Hepatocyte (in vitro differentiated cells): ENCODE measurements around the gene INMT. TPM values are rescaled to one million over a fixed set of nuclear protein-coding genes. Genes with fewer than 3 reads are reported as not detected.

ENCODE experiments used
- DNase-seq: peaks from one replicate; pipeline ENCODE4 v3.0.0-alpha.2; 2016; ENCODE audit warnings: low spot score
- H2AFZ ChIP-seq: fragments of 200-600 bp; sonication (generic); 2 replicates; pipeline ENCODE4 v1.6.0; 2016; ENCODE audit warnings: antibody characterized with exemption, mild to moderate bottlenecking
- H3K27ac ChIP-seq: fragments of 200-600 bp; sonication (generic); 2 replicates; pipeline ENCODE4 v1.5.1; 2016; ENCODE audit warnings: mild to moderate bottlenecking
- H3K27me3 ChIP-seq: fragments of 200-600 bp; sonication (generic); 2 replicates; pipeline ENCODE4 v1.6.1; 2016
- H3K36me3 ChIP-seq: fragments of 200-600 bp; sonication (generic); replicated peaks from 2 replicates; pipeline ENCODE4 v1.5.1; 2016; ENCODE audit warnings: low read depth; ENCODE audit not compliant: insufficient read depth
- H3K4me1 ChIP-seq: fragments of 200-600 bp; sonication (generic); 2 replicates; pipeline ENCODE4 v1.5.1; 2016; ENCODE audit warnings: mild to moderate bottlenecking, moderate library complexity; ENCODE audit not compliant: insufficient read depth
- H3K4me2 ChIP-seq: fragments of 200-600 bp; sonication (generic); 2 replicates; pipeline ENCODE4 v1.6.0; 2016
- H3K4me3 ChIP-seq: fragments of 200-600 bp; sonication (generic); 2 replicates; pipeline ENCODE4 v1.5.1; 2016; ENCODE audit warnings: mild to moderate bottlenecking
- H3K79me2 ChIP-seq: fragments of 200-600 bp; sonication (generic); 2 replicates; pipeline ENCODE4 v1.6.0; 2017; ENCODE audit warnings: mild to moderate bottlenecking
- H3K9me2 ChIP-seq: fragments of 200-600 bp; sonication (generic); replicated peaks from 2 replicates; pipeline ENCODE4 v1.6.0; 2017; ENCODE audit warnings: mild to moderate bottlenecking; ENCODE audit not compliant: insufficient read depth
- H3K9me3 ChIP-seq: fragments of 200-600 bp; sonication (generic); 2 replicates; pipeline ENCODE4 v1.5.1; 2016; ENCODE audit warnings: low read depth, mild to moderate bottlenecking
- H4K20me1 ChIP-seq: fragments of 200-600 bp; sonication (generic); 2 replicates; pipeline ENCODE4 v1.6.0; 2016; ENCODE audit warnings: mild to moderate bottlenecking; ENCODE audit not compliant: insufficient read depth, poor library complexity, severe bottlenecking
- EZH2 ChIP-seq: fragments of 200-600 bp; sonication (generic); IDR thresholded peaks from 2 replicates; pipeline ENCODE4 v1.6.1; 2016; ENCODE audit warnings: antibody characterized with exemption, mild to moderate bottlenecking, borderline replicate concordance
- EZH2phosphoT487 ChIP-seq: fragments of 200-600 bp; sonication (generic); IDR thresholded peaks from one replicate; pipeline ENCODE4 v1.6.1; 2018; ENCODE audit warnings: antibody characterized with exemption, mild to moderate bottlenecking, low read depth, moderate library complexity; ENCODE audit not compliant: unreplicated experiment, severe bottlenecking
- WGBS: methylation state at CpG from one replicate; pipeline ENCODE4 v1.1.6; 2016; ENCODE audit warnings: low lambda C conversion rate; ENCODE audit errors: missing lambda C conversion rate; 5-methylcytosine and 5-hydroxymethylcytosine counted together
- polyA plus RNA-seq: library from polyadenylated mRNA; unstranded; fragments of >200 nt; fragmentation: Nextera tagmentation; extraction: Ambion mirVana; gene quantifications from 2 replicates; pipeline ENCODE4 v1.2.1, GENCODE V29; 2016
- total RNA-seq: library from RNA; depleted of rRNA; stranded (reverse); fragments of >200 nt; gene quantifications from 2 replicates; pipeline ENCODE4 v1.2.3, GENCODE V29; 2014
- TF ChIP-seq, protein P1 (sequence below): fragments of 200-600 bp; sonication (generic); IDR thresholded peaks from 2 replicates; pipeline ENCODE4 v1.5.1; 2016; ENCODE audit warnings: antibody characterized with exemption, mild to moderate bottlenecking; ENCODE audit not compliant: poor library complexity

The INMT gene
- total and polyA plus RNA-seq, 2 experiments from 2014 or later = 17.4 to 18.4 TPM

DNA sequence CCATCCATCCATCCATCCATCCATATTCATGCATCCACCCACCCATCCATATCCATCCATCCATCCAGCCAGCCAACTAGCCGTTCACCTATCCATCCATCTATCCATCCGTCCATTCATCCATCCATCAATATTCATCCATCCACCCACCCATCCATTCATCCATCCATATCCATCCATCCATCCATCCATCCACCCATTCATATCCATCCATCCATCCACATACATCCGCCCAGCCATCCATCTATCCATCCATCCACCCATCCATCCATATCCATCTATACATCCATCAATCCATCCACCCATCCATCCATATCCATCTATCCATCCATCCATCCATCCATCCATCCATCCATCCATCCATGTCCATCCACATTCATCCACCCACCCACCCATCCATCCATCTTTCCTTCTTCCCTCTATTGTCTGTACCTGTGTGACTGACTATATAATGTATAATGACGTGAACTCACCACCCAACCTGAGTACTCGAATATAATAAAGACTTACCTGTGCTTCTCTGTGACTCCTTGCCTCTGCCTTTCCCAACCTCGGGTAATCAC is 2.5 kb downstream of the INMT start:
- H3K4me3 ChIP-seq = no peak overlapping the region
- H3K9me3 ChIP-seq = no peaks in the 10 kb centered on the region
- H3K27ac ChIP-seq = no peak overlapping the region
- no peaks in the 10 kb centered on the region for H3K27me3 ChIP-seq
- H4K20me1 ChIP-seq = no peaks in the 10 kb centered on the region
- H2AFZ ChIP-seq = no peak overlapping the region
- WGBS = 87% methylated on average over 6 of the region's 6 CpGs
- no peaks in the 10 kb centered on the region for H3K36me3 ChIP-seq
- peaks cover 11% of the 10 kb centered on the region for H3K4me1 ChIP-seq
- TF ChIP-seq EZH2 = no peak
- TF ChIP-seq, protein P1, sequence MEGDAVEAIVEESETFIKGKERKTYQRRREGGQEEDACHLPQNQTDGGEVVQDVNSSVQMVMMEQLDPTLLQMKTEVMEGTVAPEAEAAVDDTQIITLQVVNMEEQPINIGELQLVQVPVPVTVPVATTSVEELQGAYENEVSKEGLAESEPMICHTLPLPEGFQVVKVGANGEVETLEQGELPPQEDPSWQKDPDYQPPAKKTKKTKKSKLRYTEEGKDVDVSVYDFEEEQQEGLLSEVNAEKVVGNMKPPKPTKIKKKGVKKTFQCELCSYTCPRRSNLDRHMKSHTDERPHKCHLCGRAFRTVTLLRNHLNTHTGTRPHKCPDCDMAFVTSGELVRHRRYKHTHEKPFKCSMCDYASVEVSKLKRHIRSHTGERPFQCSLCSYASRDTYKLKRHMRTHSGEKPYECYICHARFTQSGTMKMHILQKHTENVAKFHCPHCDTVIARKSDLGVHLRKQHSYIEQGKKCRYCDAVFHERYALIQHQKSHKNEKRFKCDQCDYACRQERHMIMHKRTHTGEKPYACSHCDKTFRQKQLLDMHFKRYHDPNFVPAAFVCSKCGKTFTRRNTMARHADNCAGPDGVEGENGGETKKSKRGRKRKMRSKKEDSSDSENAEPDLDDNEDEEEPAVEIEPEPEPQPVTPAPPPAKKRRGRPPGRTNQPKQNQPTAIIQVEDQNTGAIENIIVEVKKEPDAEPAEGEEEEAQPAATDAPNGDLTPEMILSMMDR = no peak
- H3K9me2 ChIP-seq = no peaks in the 10 kb centered on the region
- H3K79me2 ChIP-seq = no peaks in the 10 kb centered on the region
- DNase-seq = no peak
- H3K4me2 ChIP-seq = no peak overlapping the region

GRCh38 chr7:30755384-30756154 is 3.6 kb downstream of the INMT start:
- no peak overlapping the region for H2AFZ ChIP-seq
- H3K4me3 ChIP-seq = no peak overlapping the region
- DNase-seq = no peak
- no peaks in the 10 kb centered on the region for H4K20me1 ChIP-seq
- H3K9me2 ChIP-seq = no peaks in the 10 kb centered on the region
- H3K4me1 ChIP-seq = peaks cover 11% of the 10 kb centered on the region
- no peaks in the 10 kb centered on the region for H3K36me3 ChIP-seq
- no peaks in the 10 kb centered on the region for H3K27me3 ChIP-seq
- H3K27ac ChIP-seq = no peak overlapping the region
- TF ChIP-seq EZH2 = no peak
- 91% methylated on average over 22 of the region's 22 CpGs for WGBS
- no peaks in the 10 kb centered on the region for H3K79me2 ChIP-seq
- no peaks in the 10 kb centered on the region for H3K9me3 ChIP-seq
- H3K4me2 ChIP-seq = no peak overlapping the region

GRCh38 chr7:30757342-30757692 is 5.4 kb downstream of the INMT start:
- Histone ChIP-seq H3K36me3 (no peaks in the 10 kb centered on the region), H3K9me3 (no peaks in the 10 kb centered on the region), H3K4me1 (peaks cover 9% of the 10 kb centered on the region), H2AFZ (no peak overlapping the region), H3K27me3 (no peaks in the 10 kb centered on the region), H3K4me3 (no peak overlapping the region), H4K20me1 (no peaks in the 10 kb centered on the region), H3K79me2 (no peaks in the 10 kb centered on the region), H3K9me2 (no peaks in the 10 kb centered on the region), H3K4me2 (no peak overlapping the region), H3K27ac (no peak overlapping the region)
- 83% methylated on average over 6 of the region's 6 CpGs for WGBS
- no peak for DNase-seq
- TF ChIP-seq, protein P1 = no peak
- TF ChIP-seq EZH2phosphoT487 (no peak), EZH2 (no peak)

DNA sequence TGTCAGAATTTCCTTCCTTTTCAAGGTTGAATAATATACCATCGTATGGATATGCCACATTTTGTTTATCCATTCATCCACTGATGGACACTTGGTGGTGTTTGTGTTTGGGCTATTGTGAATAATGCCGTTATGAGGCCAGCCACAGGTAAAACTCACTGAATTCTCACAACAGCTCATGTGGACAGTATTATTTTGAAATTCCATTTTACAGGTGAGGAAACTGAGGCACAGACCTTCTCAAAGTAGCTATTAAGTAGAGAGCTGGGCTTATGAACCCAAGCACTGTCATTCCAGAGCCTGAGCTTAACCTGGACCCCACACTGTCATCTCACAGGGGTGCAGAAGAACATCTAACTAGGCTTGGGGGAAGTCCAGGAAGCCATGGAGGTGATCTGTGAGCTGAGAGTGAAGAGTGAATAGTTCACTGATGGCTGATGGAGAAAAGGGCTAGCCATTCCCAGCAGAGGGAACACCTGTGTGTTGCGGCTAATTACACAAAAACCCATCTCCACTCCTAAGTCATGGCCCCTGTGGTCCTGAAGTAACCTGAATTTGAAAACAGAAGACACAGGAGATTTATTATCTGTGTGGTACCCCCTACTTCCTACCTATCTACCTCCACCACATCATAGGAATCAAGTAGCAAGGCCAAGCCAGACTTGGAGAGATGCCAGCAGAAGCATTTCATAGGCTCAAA is 8.7 kb downstream of the INMT start:
- 98% methylated on average over 3 of the region's 3 CpGs for WGBS
- Histone ChIP-seq H4K20me1 (no peaks in the 10 kb centered on the region), H3K4me2 (peak overlapping the region; percentile 11), H3K9me2 (no peaks in the 10 kb centered on the region), H3K9me3 (no peaks in the 10 kb centered on the region), H3K79me2 (no peaks in the 10 kb centered on the region), H2AFZ (no peak overlapping the region), H3K27me3 (no peaks in the 10 kb centered on the region), H3K27ac (peak overlapping the region; percentile 71), H3K4me3 (no peak overlapping the region), H3K36me3 (no peaks in the 10 kb centered on the region), H3K4me1 (peaks cover 15% of the 10 kb centered on the region)
- DNase-seq = peak; percentile 51
- TF ChIP-seq EZH2phosphoT487 = no peak
